ENCODE measurements around the gene OR52W1.

DNA sequence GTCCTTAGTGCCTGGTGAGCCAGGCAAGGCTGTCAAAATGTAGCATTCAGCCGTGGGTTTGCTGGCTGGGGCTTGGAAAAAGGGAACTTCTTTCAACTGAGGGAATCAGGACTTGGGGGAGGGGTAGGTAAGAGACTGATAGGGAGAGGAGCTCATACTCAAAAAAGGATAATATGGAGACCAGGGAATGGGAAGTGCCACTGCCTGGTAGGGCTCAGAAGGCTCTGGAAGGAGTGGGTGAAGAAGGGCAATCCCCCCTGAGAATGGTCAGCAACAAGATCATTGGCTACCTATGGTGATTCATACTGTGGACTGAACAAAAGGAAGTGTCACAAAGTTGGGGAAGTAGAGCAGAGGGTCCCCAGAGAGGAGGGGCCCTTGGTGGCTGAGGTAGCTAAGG, 41.8 kb downstream of the OR52W1 start:
- TF ChIP-seq, protein P1, sequence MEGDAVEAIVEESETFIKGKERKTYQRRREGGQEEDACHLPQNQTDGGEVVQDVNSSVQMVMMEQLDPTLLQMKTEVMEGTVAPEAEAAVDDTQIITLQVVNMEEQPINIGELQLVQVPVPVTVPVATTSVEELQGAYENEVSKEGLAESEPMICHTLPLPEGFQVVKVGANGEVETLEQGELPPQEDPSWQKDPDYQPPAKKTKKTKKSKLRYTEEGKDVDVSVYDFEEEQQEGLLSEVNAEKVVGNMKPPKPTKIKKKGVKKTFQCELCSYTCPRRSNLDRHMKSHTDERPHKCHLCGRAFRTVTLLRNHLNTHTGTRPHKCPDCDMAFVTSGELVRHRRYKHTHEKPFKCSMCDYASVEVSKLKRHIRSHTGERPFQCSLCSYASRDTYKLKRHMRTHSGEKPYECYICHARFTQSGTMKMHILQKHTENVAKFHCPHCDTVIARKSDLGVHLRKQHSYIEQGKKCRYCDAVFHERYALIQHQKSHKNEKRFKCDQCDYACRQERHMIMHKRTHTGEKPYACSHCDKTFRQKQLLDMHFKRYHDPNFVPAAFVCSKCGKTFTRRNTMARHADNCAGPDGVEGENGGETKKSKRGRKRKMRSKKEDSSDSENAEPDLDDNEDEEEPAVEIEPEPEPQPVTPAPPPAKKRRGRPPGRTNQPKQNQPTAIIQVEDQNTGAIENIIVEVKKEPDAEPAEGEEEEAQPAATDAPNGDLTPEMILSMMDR (IDR thresholded peaks at IDR 0.05) = no peak
- TF ChIP-seq POLR2A (IDR thresholded peaks at IDR 0.05) = no peak
- no peak for TF ChIP-seq POLR2AphosphoS5 (IDR thresholded peaks at IDR 0.05; ENCODE audit: insufficient read depth in 1 of 2, low read depth in 1 of 2)

Data from vagina (tissue), 2 donors.